GM19468 (cell line): Measurements from ENCODE around the gene CEP63.

Experiments
- ATAC-seq: cut with Tn5 transposase; IDR thresholded peaks from one replicate; pipeline ENCODE4 v1.9.1; 2021; ENCODE audit warnings: mild to moderate bottlenecking, moderate library complexity, moderate number of reproducible peaks; ENCODE audit not compliant: unreplicated experiment; ENCODE audit errors: extremely low read depth

Gene CEP63

GRCh38 chr3:134620476-134621115, 134.7 kb downstream of the CEP63 start:
- ATAC-seq: no peak

- ATAC-seq: no peak
Measured at GRCh38 chr3:134621854-134622253, 136.0 kb downstream of the CEP63 start.

- ATAC-seq: no peak
Measured at GRCh38 chr3:134622806-134623365, 137.0 kb downstream of the CEP63 start.

GRCh38 chr3:134623615-134624245, 137.9 kb downstream of the CEP63 start:
- ATAC-seq: no peak
